Transverse colon (tissue), 4 donors: ENCODE data around the gene MAN2A1. TPM values are rescaled to one million over a fixed set of nuclear protein-coding genes. Genes with fewer than 3 reads are reported as not detected.

Source experiments
- DNase-seq: peaks from one replicate; pipeline ENCODE4 v3.0.0-alpha.2; 2019
- H3K27ac ChIP-seq, 4 donors: fragments of 200-600 bp; sonication (generic); 2 replicates each; pipeline ENCODE4 v1.5.1; 2016 to 2018; ENCODE audit warnings: inconsistent platforms in 4 of 4
- H3K27me3 ChIP-seq: fragments of 200-600 bp; sonication (generic); 2 replicates; pipeline ENCODE4 v1.5.1; 2017; ENCODE audit warnings: inconsistent platforms
- H3K36me3 ChIP-seq, 4 donors: fragments of 200-600 bp; sonication (generic); 2 replicates each; pipeline ENCODE4 v1.5.1; 2017 to 2019; ENCODE audit warnings: inconsistent platforms in 4 of 4
- H3K4me1 ChIP-seq, 4 donors: fragments of 200-600 bp; sonication (generic); 2 replicates each; pipeline ENCODE4 v1.5.1; 2017 to 2020; ENCODE audit warnings: inconsistent platforms in 4 of 4
- H3K4me3 ChIP-seq, 4 donors: fragments of 200-600 bp; sonication (generic); 1 replicate in 1 of 4; 2 replicates in 3 of 4; pipeline versions ENCODE4 v1.5.1 to v1.6.1; 2017 to 2019; ENCODE audit warnings: inconsistent platforms in 4 of 4
- H3K9me3 ChIP-seq, 2 donors: fragments of 200-600 bp; sonication (generic); 2 replicates each; pipeline ENCODE4 v1.5.1; 2017 to 2019; ENCODE audit warnings: inconsistent platforms in 2 of 2
- CTCF ChIP-seq, 5 experiments: fragments of 200-600 bp in 3 of 5; fragments of 450-650 bp in 2 of 5; sonication (generic) in 3 of 5; IDR thresholded peaks; 1 replicate in 2 of 5; 2 replicates in 3 of 5; pipeline ENCODE4 v1.5.1; 2016 to 2017; ENCODE audit warnings: antibody characterized with exemption in 5 of 5, inconsistent platforms in 3 of 5, mild to moderate bottlenecking in 2 of 5, moderate library complexity in 1 of 5
- EP300 ChIP-seq: sonication (generic); formaldehyde crosslinking; IDR thresholded peaks from one replicate; pipeline ENCODE4 v1.6.1; 2017; ENCODE audit warnings: antibody characterized with exemption, low read depth
- POLR2A ChIP-seq: fragments of 450-650 bp; IDR thresholded peaks from one replicate; pipeline ENCODE4 v1.6.1; 2016; ENCODE audit warnings: antibody characterized with exemption, mild to moderate bottlenecking, moderate library complexity
- POLR2AphosphoS5 ChIP-seq, 3 donors: sonication (generic); formaldehyde crosslinking; IDR thresholded peaks; one replicate each; pipeline ENCODE4 v1.6.1; 2016; ENCODE audit warnings: antibody characterized with exemption in 3 of 3
- WGBS, 2 donors: methylation state at CpG; one replicate each; pipeline ENCODE4 v1.1.5; 2018; ENCODE audit warnings: low coverage in 1 of 2; 5-methylcytosine and 5-hydroxymethylcytosine counted together
- in situ Hi-C, 4 donors: fragments of 200-750 bp; cut with MboI; loops; one replicate each; pipeline versions ENCODE4 v1.15.0 to v1.15.1; 2017; ENCODE audit warnings: low sequenced_read_pairs in 3 of 4, low pct_ligation_motif_present in 1 of 4, low pct_unique_long_range_greater_than_20kb in 1 of 4
- intact Hi-C: fragments of 100-400 bp; cut with DNase I; formaldehyde crosslinking; loops from one replicate; pipeline ENCODE4 v1.15.1; 2023; ENCODE audit warnings: low total_unique reads
- total RNA-seq, 4 donors: library from RNA; depleted of rRNA; stranded (reverse); fragments of >200 nt; gene quantifications; one replicate each; pipeline ENCODE4 v1.1.0, GENCODE V29; 2016

Gene MAN2A1
- total RNA-seq, 4 donors from 2014 or later: 39.2 to 95.3 (median 70.4) TPM

GRCh38 chr5:109723606-109724005 is 33.9 kb downstream of the MAN2A1 start:
- Histone ChIP-seq H3K9me3 (no peaks in the 10 kb centered on the region), H3K4me3 (no peak overlapping the region), H3K36me3 (no peaks in the 10 kb centered on the region), H3K4me1 (no peaks in the 10 kb centered on the region), H3K27ac (no peak overlapping the region), H3K27me3 (no peaks in the 10 kb centered on the region)
- no peak for DNase-seq
- in situ Hi-C loops: no loop called here
- TF ChIP-seq EP300: no peak
- TF ChIP-seq POLR2AphosphoS5 (IDR thresholded peaks at IDR 0.05): no peak
- no peak for TF ChIP-seq CTCF (IDR thresholded peaks at IDR 0.05)
- TF ChIP-seq POLR2A: no peak
- intact Hi-C loops: no loop called here

- Histone ChIP-seq H3K4me3 (no peak overlapping the region), H3K27me3 (no peaks in the 10 kb centered on the region), H3K9me3 (no peaks in the 10 kb centered on the region), H3K27ac (no peak overlapping the region), H3K36me3 (no peaks in the 10 kb centered on the region), H3K4me1 (no peaks in the 10 kb centered on the region)
- no peak for DNase-seq
- in situ Hi-C loops (no loop called here), intact Hi-C loops (no loop called here)
- TF ChIP-seq EP300: no peak
- TF ChIP-seq POLR2A: no peak
- no peak for TF ChIP-seq CTCF (IDR thresholded peaks at IDR 0.05)
- TF ChIP-seq POLR2AphosphoS5 (IDR thresholded peaks at IDR 0.05): no peak
- 91% methylated on average over 2 of the region's 2 CpGs; no CpG with 5 or more reads in 1 of the 2 donors for WGBS, 2 donors
These were observed 35.4 kb downstream of the MAN2A1 start for GRCh38 chr5:109725135-109725534.

GRCh38 chr5:109739741-109740728 is 50.3 kb downstream of the MAN2A1 start:
- Histone ChIP-seq H3K27ac (no peak overlapping the region), H3K9me3 (no peaks in the 10 kb centered on the region), H3K4me1 (peaks cover 0 to 14% (median 9%) of the 10 kb centered on the region in 4 donors), H3K36me3 (no peaks in the 10 kb centered on the region), H3K4me3 (no peak overlapping the region), H3K27me3 (no peaks in the 10 kb centered on the region)
- 65 to 75% methylated on average over 2 to 4 of the region's 4 CpGs for WGBS, 2 donors
- intact Hi-C loops (no loop called here), in situ Hi-C loops (no loop called here)
- no peak for TF ChIP-seq CTCF (IDR thresholded peaks at IDR 0.05)
- TF ChIP-seq POLR2AphosphoS5 (IDR thresholded peaks at IDR 0.05): no peak
- TF ChIP-seq EP300: no peak
- no peak for TF ChIP-seq POLR2A
- DNase-seq: no peak

- in situ Hi-C loops: no loop called here
- intact Hi-C loops: no loop called here
- Histone ChIP-seq H3K4me3 (no peak overlapping the region), H3K27me3 (no peaks in the 10 kb centered on the region), H3K4me1 (peaks cover 0 to 14% (median 9%) of the 10 kb centered on the region in 4 donors), H3K36me3 (no peaks in the 10 kb centered on the region), H3K27ac (no peak overlapping the region), H3K9me3 (no peaks in the 10 kb centered on the region)
- 63 to 77% methylated on average over 1 of the region's 1 CpG for WGBS, 2 donors
- TF ChIP-seq POLR2AphosphoS5 (IDR thresholded peaks at IDR 0.05) (no peak), EP300 (no peak), POLR2A (no peak), CTCF (IDR thresholded peaks at IDR 0.05) (no peak)
- DNase-seq: no peak
These were observed 51.2 kb downstream of the MAN2A1 start for GRCh38 chr5:109740966-109741365.
